Gastrocnemius medialis (tissue), 4 donors: ENCODE results near the gene CCDC180.

Source experiments
- CTCF ChIP-seq, 5 experiments: fragments of 450-650 bp in 3 of 5; fragments of 200-600 bp in 2 of 5; sonication (generic) in 2 of 5; IDR thresholded peaks in 4 of 5; conservative IDR thresholded peaks in 1 of 5; 1 replicate in 4 of 5; 2 replicates in 1 of 5; pipeline ENCODE4 v1.5.1; 2016 to 2019; ENCODE audit warnings: antibody characterized with exemption in 5 of 5, mild to moderate bottlenecking in 3 of 5, moderate library complexity in 3 of 5
- POLR2A ChIP-seq, 2 donors: fragments of 450-650 bp; IDR thresholded peaks; one replicate each; pipeline ENCODE4 v1.6.1; 2017; ENCODE audit warnings: antibody characterized with exemption in 2 of 2, mild to moderate bottlenecking in 2 of 2, moderate library complexity in 2 of 2

GRCh38 chr9:97271292-97271691, 36.2 kb upstream of the CCDC180 start:
- TF ChIP-seq CTCF (IDR thresholded peaks at IDR 0.05 in 4 of 5, conservative IDR thresholded peaks at IDR 0.05 in 1 of 5) (no peak), POLR2A (IDR thresholded peaks at IDR 0.05) (no peak)
